Measurements from ENCODE around the gene CDHR1.
"Not testable (repeated sequence)": the region's sequence is repeated elsewhere in the genome, so short reads cannot be mapped to it uniquely, and the experiment has no call there.

Gene CDHR1

GRCh38 chr10:84194424-84195043 is at the start of gene CDHR1:
CDHR1 (plus strand) TSS chr10:84194537; CDS start chr10:84194761, 224 bp downstream.
- H3K27ac ChIP-seq: no peak within 1 kb of the TSS
- DNase-seq (ENCODE audit: low read depth, low spot score): no peak

DNA sequence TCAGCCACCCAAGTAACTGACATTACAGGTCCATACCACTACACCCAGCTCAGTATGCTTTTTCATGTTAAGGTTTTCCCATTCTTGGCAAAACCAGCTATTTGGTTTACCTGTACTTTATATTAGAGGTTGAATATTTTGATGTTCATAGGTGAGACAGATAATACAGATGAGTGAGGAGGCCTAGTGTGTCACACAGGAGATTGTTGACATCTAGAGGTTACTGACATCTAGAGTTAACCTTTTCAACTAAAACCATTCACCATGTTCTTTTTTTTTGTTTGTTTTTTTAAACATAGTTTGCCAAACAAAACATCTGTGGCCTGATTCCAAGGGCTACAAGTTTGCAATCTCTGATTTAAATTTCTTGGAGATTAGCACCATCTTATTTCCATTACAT is 47.0 kb upstream of the CDHR1 start:
- H3K27ac ChIP-seq: no peak overlapping the region
- no peak for DNase-seq (ENCODE audit: low read depth, low spot score)

DNA sequence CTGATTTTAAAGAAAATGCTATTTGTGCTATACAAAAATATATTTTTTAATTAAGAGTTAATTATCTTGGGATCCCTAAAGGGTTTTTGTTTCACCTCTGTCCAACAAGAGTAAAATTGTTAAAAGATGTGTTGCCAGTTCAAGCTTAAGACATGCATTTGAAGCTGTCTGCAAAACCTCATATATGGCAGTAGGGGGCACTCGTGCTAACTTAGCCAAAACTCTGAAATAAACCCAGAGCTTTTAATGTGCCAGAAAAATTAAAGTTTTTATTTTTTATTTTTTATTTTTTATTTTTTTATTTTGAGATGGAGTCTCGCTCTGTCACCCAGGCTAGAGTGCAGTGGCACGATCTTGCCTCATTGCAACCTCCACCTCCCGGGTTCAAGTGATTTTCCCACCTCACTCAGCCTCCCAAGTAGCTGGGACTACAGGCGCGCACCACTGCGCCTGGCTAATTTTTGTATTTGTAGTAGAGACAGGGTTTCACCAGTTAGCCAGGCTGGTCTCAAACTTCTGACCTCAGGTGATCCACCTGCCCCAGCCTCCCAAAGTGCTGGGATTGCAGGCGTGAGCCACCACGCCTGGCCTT is 46.2 kb upstream of the CDHR1 start:
- H3K27ac ChIP-seq; DNase-seq (ENCODE audit: low read depth, low spot score): not testable (repeated sequence)

GRCh38 chr10:84149854-84150253 is 44.5 kb upstream of the CDHR1 start:
- no peak for DNase-seq (ENCODE audit: low read depth, low spot score)
- H3K27ac ChIP-seq: no peak overlapping the region

- DNase-seq (ENCODE audit: low read depth, low spot score): no peak
These were observed 41.6 kb upstream of the CDHR1 start for GRCh38 chr10:84152769-84153168.

GRCh38 chr10:84155521-84155920 is 38.8 kb upstream of the CDHR1 start:
- DNase-seq (ENCODE audit: low read depth, low spot score): no peak
- no peak overlapping the region for H3K27ac ChIP-seq

More at GRCh38 chr10:84152769-84153168, 41.6 kb upstream of the CDHR1 start:
- no peak overlapping the region for H3K27ac ChIP-seq

DNA sequence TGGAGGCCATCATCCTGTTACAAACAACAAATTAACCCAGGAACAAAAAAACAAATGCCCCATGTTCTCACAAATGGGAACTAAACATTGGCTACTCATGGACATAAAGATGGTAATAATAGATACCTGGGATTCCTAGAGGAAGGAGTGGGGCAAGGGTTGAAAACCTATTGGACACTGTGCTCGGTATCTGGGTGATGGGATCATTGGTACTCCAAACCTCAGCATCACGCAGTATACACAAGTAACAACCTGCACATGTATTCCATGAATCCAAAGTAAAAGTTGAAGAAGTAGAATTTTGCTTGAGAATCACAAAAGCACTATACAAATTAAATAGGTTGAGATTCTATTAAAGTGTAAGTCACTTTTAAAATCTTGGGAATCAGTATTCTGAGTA is 38.3 kb upstream of the CDHR1 start:
- no peak for DNase-seq (ENCODE audit: low read depth, low spot score)

GRCh38 chr10:84156768-84157167 is 37.6 kb upstream of the CDHR1 start:
- no peak overlapping the region for H3K27ac ChIP-seq
- DNase-seq (ENCODE audit: low read depth, low spot score): no peak

More for the DNA sequence above, 38.3 kb upstream of the CDHR1 start:
- no peak overlapping the region for H3K27ac ChIP-seq

GRCh38 chr10:84158061-84158460 is 36.3 kb upstream of the CDHR1 start:
- H3K27ac ChIP-seq: no peak overlapping the region
- DNase-seq (ENCODE audit: low read depth, low spot score): no peak

GRCh38 chr10:84158550-84158949 is 35.8 kb upstream of the CDHR1 start:
- H3K27ac ChIP-seq: no peak overlapping the region
- no peak for DNase-seq (ENCODE audit: low read depth, low spot score)

GRCh38 chr10:84159076-84159685 is 35.2 kb upstream of the CDHR1 start:
- DNase-seq (ENCODE audit: low read depth, low spot score): no peak
- H3K27ac ChIP-seq: no peak overlapping the region

DNA sequence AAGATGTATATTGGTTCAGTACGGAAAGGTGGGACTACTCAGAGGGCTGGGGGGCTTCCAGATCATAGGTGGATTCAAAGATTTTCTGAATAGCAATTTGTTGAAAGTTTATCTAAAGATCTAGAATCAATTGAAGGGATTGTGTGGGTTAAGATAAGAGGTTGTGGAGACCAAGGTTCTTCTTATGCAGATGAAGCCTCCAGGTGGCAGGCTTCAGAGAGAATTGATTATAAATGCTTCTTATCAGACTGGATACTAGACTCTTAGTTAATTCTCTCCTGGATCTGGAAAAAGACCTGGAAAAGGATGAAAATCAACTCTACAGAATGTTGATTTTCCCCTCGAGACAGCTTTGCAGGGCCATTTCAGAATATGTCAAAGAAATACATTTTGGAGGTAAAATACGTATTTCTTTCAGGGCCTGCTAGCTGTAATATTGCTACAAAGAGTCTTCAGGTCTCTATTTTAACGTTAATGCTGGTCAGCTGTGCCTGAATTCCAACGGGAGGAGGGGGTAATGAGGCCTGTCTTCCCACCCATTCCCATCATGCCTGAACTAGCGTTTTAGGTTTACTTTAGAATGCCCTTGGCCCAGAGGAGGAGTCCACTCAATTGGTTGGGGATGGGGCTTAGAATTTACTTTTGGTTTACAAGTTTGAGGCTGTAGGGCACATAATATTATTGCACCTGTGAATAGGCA is 33.5 kb upstream of the CDHR1 start:
- no peak for DNase-seq (ENCODE audit: low read depth, low spot score)
- no peak overlapping the region for H3K27ac ChIP-seq

GRCh38 chr10:84163996-84164395 is 30.3 kb upstream of the CDHR1 start:
- no peak for DNase-seq (ENCODE audit: low read depth, low spot score)
- H3K27ac ChIP-seq: no peak overlapping the region

- no peak overlapping the region for H3K27ac ChIP-seq
- no peak for DNase-seq (ENCODE audit: low read depth, low spot score)
These were observed 29.9 kb upstream of the CDHR1 start for GRCh38 chr10:84164442-84164841.

DNA sequence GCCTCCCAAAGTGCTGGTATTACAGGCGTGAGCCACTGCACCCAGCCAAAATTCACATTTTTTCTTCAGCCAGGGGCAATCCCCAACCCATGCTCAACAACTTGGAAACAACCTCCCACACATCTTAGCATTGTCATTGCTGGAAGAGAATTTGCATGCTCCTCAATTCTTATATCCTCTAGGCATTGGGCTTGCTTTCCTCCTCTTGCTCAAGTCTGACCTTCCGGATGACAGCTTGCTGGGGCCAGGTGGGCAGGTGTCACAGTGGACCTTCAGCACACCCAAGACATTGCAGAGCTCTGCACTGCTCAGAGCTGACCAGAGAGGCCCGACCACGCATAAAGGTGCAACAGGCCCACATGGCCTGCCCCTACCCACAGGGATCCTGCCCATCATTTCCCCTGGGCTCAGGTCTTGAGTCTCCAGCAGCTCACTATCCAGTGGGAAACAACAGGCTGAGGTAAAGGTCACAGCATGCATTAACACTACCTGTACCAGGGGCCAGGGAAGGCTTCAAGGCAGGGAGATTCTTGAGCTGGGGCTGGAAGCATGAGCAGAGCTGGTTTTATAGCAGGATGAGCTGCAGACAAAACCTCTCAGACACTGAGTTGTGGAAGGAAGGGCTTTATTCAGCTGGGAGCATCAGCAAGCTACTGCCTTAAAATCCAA is 27.6 kb upstream of the CDHR1 start:
- peak overlapping the region; percentile 48 for H3K27ac ChIP-seq
- DNase-seq (ENCODE audit: low read depth, low spot score): no peak

GRCh38 chr10:84167289-84167653 is 27.1 kb upstream of the CDHR1 start:
- H3K27ac ChIP-seq: peak overlapping the region; percentile 48
- DNase-seq (ENCODE audit: low read depth, low spot score): not testable (repeated sequence)

GRCh38 chr10:84168382-84168781 is 26.0 kb upstream of the CDHR1 start:
- H3K27ac ChIP-seq: peak overlapping the region; percentile 48
- DNase-seq (ENCODE audit: low read depth, low spot score): not testable (repeated sequence)

GRCh38 chr10:84171237-84171636 is 23.1 kb upstream of the CDHR1 start:
- peak overlapping the region; percentile 95 for H3K27ac ChIP-seq
- DNase-seq (ENCODE audit: low read depth, low spot score): not testable (repeated sequence)

DNA sequence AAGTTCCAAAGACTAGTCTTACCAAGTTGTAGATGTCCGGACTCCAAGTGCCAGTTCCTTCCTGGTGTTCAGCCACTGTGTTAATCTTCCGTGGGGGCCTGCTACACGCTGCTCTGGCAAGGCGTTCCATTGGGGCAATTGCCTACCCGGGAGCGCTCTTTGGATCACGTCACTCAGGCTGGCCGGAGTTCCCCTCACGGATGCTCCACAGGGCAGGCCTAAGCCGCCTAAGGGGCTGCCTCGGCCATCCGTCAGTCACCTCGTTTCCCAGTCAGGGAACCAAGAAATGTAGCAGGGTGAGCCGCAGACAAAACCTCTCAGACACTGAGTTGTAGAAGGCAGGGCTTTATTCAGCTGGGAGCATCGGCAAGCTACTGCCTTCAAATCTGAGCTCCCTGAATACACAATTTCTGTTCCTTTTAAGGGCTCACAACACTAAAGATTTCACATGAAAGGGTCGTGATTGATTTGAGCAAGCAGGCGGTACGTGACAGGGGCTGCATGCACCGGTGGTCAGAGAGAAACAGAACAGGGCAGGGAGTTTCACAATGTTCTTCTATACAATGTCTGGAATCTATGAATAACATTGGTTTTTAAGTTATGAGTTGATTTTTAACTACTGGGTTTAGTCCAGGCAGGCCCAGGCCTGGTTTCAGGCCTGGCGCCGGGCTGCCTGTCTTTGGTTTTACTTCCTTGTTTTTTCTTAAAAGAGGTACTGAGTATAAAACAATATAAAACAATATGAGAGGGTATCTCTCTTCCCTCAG is 22.5 kb upstream of the CDHR1 start:
- H3K27ac ChIP-seq: peak overlapping the region; percentile 95
- not testable (repeated sequence) for DNase-seq (ENCODE audit: low read depth, low spot score)
